ENCODE measurements around the gene CCDC3.

CCDC3 gene

GRCh38 chr10:12975906-12976305 lies 25.6 kb downstream of the CCDC3 start:
- DNase-seq (ENCODE audit: low read depth): no peak
- no peak for TF ChIP-seq CTCF (IDR thresholded peaks at IDR 0.05; ENCODE audit: low read depth, low read length, missing control alignments)
- H3K4me3 ChIP-seq (ENCODE audit: low read depth, low read length): no peak overlapping the region
- in situ Hi-C loops (cut with HindIII; ENCODE audit: low sequenced_read_pairs): no loop called here

GRCh38 chr10:12975266-12975665 lies 26.2 kb downstream of the CCDC3 start:
- no peak for DNase-seq (ENCODE audit: low read depth)
- peak; percentile 27 for TF ChIP-seq CTCF (IDR thresholded peaks at IDR 0.05; ENCODE audit: low read depth, low read length, missing control alignments)
- H3K4me3 ChIP-seq (ENCODE audit: low read depth, low read length): no peak overlapping the region
- in situ Hi-C loops (cut with HindIII; ENCODE audit: low sequenced_read_pairs): no loop called here

- TF ChIP-seq CTCF (IDR thresholded peaks at IDR 0.05; ENCODE audit: low read depth, low read length, missing control alignments): no peak
- DNase-seq (ENCODE audit: low read depth): no peak
- H3K4me3 ChIP-seq (ENCODE audit: low read depth, low read length): no peak overlapping the region
- in situ Hi-C loops (cut with HindIII; ENCODE audit: low sequenced_read_pairs): no loop called here
Measured at GRCh38 chr10:12974491-12975199, 26.9 kb downstream of the CCDC3 start.

GRCh38 chr10:12974078-12974477 lies 27.4 kb downstream of the CCDC3 start:
- TF ChIP-seq CTCF (IDR thresholded peaks at IDR 0.05; ENCODE audit: low read depth, low read length, missing control alignments): no peak
- H3K4me3 ChIP-seq (ENCODE audit: low read depth, low read length): no peak overlapping the region
- DNase-seq (ENCODE audit: low read depth): no peak
- in situ Hi-C loops (cut with HindIII; ENCODE audit: low sequenced_read_pairs): no loop called here

- H3K4me3 ChIP-seq (ENCODE audit: low read depth, low read length): no peak overlapping the region
- no peak for DNase-seq (ENCODE audit: low read depth)
- in situ Hi-C loops (cut with HindIII; ENCODE audit: low sequenced_read_pairs): no loop called here
- TF ChIP-seq CTCF (IDR thresholded peaks at IDR 0.05; ENCODE audit: low read depth, low read length, missing control alignments): no peak
Measured at GRCh38 chr10:12973149-12973718, 28.3 kb downstream of the CCDC3 start.

GRCh38 chr10:12972146-12972545 lies 29.4 kb downstream of the CCDC3 start:
- DNase-seq (ENCODE audit: low read depth): no peak
- no peak for TF ChIP-seq CTCF (IDR thresholded peaks at IDR 0.05; ENCODE audit: low read depth, low read length, missing control alignments)
- H3K4me3 ChIP-seq (ENCODE audit: low read depth, low read length): no peak overlapping the region
- in situ Hi-C loops (cut with HindIII; ENCODE audit: low sequenced_read_pairs): no loop called here
